ENCODE results near the gene ARMC10.

DNA sequence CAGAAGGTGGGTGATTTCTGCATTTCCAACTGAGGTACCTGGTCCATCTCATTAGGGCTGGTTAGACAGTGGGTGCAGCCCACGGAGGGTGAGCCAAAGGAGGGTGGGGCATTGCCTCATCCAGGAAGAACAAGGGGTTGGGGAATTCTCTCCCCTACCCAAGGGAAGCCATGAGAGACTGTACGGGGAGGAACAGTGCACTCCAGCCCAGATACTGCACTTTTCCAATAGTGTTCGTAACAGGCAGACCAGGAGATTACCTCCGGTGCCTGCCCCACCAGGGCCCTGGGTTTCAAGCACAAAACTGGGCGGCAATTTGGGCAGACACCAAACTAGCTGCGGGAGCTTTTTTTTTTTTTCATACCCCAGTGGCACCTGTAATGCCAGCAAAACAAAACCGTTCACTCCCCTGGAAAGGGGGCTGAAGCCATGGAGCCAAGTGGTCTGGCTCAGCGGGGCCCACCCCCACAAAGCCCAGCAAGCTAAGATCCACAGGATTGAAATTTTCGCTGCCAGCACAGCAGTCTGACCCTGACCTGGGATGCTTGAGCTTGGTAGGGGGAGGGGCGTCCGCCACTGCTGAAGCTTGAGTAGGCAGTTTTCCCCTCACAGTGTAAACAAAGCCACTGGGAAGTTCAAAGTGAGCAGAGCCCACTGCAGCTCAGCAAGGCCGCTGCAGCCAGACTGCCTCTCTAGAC lies 31.2 kb downstream of the ARMC10 start:
- TF ChIP-seq, protein P1, sequence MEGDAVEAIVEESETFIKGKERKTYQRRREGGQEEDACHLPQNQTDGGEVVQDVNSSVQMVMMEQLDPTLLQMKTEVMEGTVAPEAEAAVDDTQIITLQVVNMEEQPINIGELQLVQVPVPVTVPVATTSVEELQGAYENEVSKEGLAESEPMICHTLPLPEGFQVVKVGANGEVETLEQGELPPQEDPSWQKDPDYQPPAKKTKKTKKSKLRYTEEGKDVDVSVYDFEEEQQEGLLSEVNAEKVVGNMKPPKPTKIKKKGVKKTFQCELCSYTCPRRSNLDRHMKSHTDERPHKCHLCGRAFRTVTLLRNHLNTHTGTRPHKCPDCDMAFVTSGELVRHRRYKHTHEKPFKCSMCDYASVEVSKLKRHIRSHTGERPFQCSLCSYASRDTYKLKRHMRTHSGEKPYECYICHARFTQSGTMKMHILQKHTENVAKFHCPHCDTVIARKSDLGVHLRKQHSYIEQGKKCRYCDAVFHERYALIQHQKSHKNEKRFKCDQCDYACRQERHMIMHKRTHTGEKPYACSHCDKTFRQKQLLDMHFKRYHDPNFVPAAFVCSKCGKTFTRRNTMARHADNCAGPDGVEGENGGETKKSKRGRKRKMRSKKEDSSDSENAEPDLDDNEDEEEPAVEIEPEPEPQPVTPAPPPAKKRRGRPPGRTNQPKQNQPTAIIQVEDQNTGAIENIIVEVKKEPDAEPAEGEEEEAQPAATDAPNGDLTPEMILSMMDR (conservative IDR thresholded peaks at IDR 0.05; ENCODE audit: low read length), result no peak
- TF ChIP-seq EZH2phosphoT487 (IDR thresholded peaks at IDR 0.05; ENCODE audit: borderline replicate concordance, low read depth, low read length), result no peak
